NCI-H460 (cell line): Measurements from ENCODE around the gene STK39. TPM values are rescaled to one million over a fixed set of nuclear protein-coding genes. Genes with fewer than 3 reads are reported as not detected.
"Not testable (repeated sequence)": the region's sequence is repeated elsewhere in the genome, so short reads cannot be mapped to it uniquely, and the experiment has no call there.

Source experiments
- DNase-seq: peaks from one replicate; pipeline ENCODE4 v3.0.0-alpha.2; 2016; ENCODE audit warnings: low read depth; ENCODE audit errors: extremely low read depth
- polyA plus RNA-seq: library from polyadenylated mRNA; depleted of rRNA; stranded (reverse); fragments of >200 nt; gene quantifications from 2 replicates; pipeline ENCODE4 v1.2.3, GENCODE V29; 2014; cell fraction: nucleus; rRNA removed
- total RNA-seq: library from RNA; depleted of rRNA; stranded (reverse); fragments of >200 nt; shearing (Covaris generic); gene quantifications from 2 replicates; pipeline ENCODE4 v1.2.3, GENCODE V29; 2014; rRNA removed

Gene STK39
- total RNA-seq = 17.3 and 18.3 TPM in 2 replicates
- polyA plus RNA-seq = 14.9 and 18.5 TPM in 2 replicates

GRCh38 chr2:168247341-168248261 lies at the start of gene STK39:
TSS of gene STK39 (minus strand) at chr2:168247595. CDS start at chr2:168247435, 160 bp downstream.
- peak; percentile 57 for DNase-seq

- DNase-seq = no peak
Measured at GRCh38 chr2:168295051-168295450, 47.7 kb upstream of the STK39 start.

- no peak for DNase-seq
Measured at GRCh38 chr2:168294409-168294808, 47.0 kb upstream of the STK39 start.

- DNase-seq = no peak
Measured at GRCh38 chr2:168293766-168294165, 46.4 kb upstream of the STK39 start.

- DNase-seq = no peak
Measured at GRCh38 chr2:168290391-168290790, 43.0 kb upstream of the STK39 start.

- no peak for DNase-seq
Measured at GRCh38 chr2:168289880-168290279, 42.5 kb upstream of the STK39 start.

GRCh38 chr2:168286535-168286934 lies 39.1 kb upstream of the STK39 start:
- no peak for DNase-seq

- no peak for DNase-seq
Measured at GRCh38 chr2:168278424-168278888, 31.1 kb upstream of the STK39 start.

GRCh38 chr2:168277276-168277675 lies 29.9 kb upstream of the STK39 start:
- DNase-seq = no peak

- DNase-seq = no peak
Measured at GRCh38 chr2:168272225-168272624, 24.8 kb upstream of the STK39 start.

- not testable (repeated sequence) for DNase-seq
Measured at GRCh38 chr2:168262926-168263325, 15.5 kb upstream of the STK39 start.

- no peak for DNase-seq
Measured at GRCh38 chr2:168256448-168256847, 9.1 kb upstream of the STK39 start.

GRCh38 chr2:168255866-168256265 lies 8.5 kb upstream of the STK39 start:
- no peak for DNase-seq

GRCh38 chr2:168255103-168255502 lies 7.7 kb upstream of the STK39 start:
- no peak for DNase-seq

- DNase-seq = no peak
Measured at GRCh38 chr2:168254158-168254935, 7.0 kb upstream of the STK39 start.

- DNase-seq = no peak
Measured at GRCh38 chr2:168253379-168253778, 6.0 kb upstream of the STK39 start.

GRCh38 chr2:168252976-168253375 lies 5.6 kb upstream of the STK39 start:
- no peak for DNase-seq

- DNase-seq = peak; percentile 41
Measured at GRCh38 chr2:168246483-168247340, 683 bp downstream of the STK39 start.

GRCh38 chr2:168246072-168246482 lies 1.3 kb downstream of the STK39 start:
- DNase-seq = no peak

- DNase-seq = no peak
Measured at GRCh38 chr2:168245074-168245825, 2.1 kb downstream of the STK39 start.
